HG03025 (cell line): ENCODE data around the gene SPATA9.
A peak's percentile ranks its signal among the peaks of the same experiment; 100 is the strongest.

Source experiments
- ATAC-seq: cut with Tn5 transposase; IDR thresholded peaks from one replicate; pipeline ENCODE4 v1.9.1; 2021; ENCODE audit warnings: mild to moderate bottlenecking, moderate library complexity; ENCODE audit not compliant: unreplicated experiment, low FRiP score

Gene SPATA9

GRCh38 chr5:95621839-95622629 is 60.8 kb downstream of the SPATA9 start:
- ATAC-seq: no peak

- ATAC-seq: peak; percentile 57
Measured at GRCh38 chr5:95620870-95621838, 61.6 kb downstream of the SPATA9 start.

DNA sequence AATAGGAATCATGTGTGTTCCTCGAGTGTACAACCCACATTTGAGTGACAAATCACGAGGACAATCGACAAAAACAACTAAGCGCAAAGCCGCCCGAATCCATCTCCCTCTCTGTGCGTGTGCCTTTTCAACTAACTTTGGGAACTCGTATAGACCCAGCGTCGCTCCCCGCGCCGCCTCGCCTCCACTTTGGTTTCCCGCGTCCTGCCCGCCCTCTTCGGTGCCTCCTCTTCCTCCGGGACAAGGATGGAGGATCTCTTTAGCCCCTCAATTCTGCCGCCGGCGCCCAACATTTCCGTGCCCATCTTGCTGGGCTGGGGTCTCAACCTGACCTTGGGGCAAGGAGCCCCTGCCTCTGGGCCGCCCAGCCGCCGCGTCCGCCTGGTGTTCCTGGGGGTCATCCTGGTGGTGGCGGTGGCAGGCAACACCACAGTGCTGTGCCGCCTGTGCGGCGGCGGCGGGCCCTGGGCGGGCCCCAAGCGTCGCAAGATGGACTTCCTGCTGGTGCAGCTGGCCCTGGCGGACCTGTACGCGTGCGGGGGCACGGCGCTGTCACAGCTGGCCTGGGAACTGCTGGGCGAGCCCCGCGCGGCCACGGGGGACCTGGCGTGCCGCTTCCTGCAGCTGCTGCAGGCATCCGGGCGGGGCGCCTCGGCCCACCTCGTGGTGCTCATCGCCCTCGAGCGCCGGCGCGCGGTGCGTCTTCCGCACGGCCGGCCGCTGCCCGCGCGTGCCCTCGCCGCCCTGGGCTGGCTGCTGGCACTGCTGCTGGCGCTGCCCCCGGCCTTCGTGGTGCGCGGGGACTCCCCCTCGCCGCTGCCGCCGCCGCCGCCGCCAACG is 62.5 kb downstream of the SPATA9 start, which contains the start of gene GPR150:
Gene GPR150, plus strand, starts transcription at position 58 of the 840 bp plus-strand sequence. Its CDS starts 189 bp downstream, at position 247.
- ATAC-seq: peak; percentile 68

DNA sequence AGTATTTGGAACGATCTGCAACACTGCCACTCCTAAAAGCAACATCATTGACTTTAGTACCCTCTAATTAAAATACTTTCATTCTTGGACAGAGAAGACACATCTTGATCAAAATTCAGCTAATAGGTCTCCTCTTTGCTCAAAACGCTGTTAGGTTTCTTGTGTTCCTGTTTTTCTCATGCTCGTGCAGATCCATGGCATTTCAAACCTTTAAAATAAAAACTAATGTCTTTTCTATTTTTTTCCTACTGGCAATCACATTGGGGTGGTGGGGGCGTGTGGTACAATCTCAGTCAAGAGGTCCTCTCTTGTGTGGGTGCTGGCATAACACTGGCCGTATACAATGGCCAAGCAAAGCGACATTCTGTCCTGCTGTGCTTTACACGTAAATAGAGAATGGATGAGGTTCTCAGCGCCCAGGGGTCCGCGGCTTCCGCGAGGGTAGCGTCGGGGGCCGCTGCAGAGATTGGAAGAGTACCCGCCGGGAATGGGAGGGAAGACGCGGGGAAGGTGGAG is 63.2 kb downstream of the SPATA9 start:
- no peak for ATAC-seq

DNA sequence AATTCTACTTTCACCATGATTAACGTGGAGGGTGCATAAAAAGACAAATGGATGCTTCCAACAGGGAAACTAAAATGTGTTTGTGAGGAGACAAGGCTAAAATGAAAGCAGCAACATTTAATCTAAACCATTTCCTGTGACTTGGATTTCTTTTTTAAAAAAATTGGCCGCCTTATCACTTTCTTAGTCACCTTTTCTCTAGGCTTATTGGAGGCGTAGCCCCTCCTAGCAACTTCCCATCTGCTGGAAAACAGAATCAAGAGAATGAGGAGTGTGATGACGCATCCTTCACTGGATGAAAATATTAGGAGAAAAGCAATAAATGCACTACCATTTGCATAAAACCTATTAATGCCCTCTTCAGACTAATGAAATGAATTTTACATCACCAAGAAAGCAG is 63.7 kb downstream of the SPATA9 start:
- ATAC-seq: no peak

GRCh38 chr5:95617057-95617456 is 65.7 kb downstream of the SPATA9 start:
- ATAC-seq: no peak

GRCh38 chr5:95615164-95615467 is 67.7 kb downstream of the SPATA9 start:
- no peak for ATAC-seq

- no peak for ATAC-seq
Measured at GRCh38 chr5:95613514-95613913, 69.3 kb downstream of the SPATA9 start.

GRCh38 chr5:95611396-95611795 is 71.4 kb downstream of the SPATA9 start:
- no peak for ATAC-seq

GRCh38 chr5:95610546-95610945 is 72.2 kb downstream of the SPATA9 start:
- no peak for ATAC-seq

DNA sequence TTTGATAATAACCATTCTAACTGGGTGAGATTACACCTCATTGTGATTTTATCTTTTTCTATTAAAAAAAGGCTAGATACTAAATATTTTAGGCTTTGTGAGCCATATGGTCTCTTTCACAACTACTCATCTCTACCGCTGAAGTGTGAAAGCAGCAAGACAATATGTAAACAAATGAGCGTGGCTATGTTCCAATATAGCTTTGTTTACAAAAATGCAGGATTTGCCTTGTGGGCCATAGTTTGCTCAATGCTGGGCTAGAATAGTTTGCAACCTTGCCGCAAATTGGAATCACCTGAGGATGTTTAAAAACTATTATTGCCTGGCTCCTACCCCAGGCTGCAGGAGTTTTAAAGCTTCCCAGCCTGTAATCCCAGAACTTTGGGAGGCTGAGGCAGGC is 73.1 kb downstream of the SPATA9 start:
- no peak for ATAC-seq
